ENCODE measurements around the gene SH3BGRL3. TPM values are rescaled to one million over a fixed set of nuclear protein-coding genes. Genes with fewer than 3 reads are reported as not detected.

SH3BGRL3 gene
- total and polyA plus RNA-seq, 2 of the 13 experiments (the other 11 are each of a cell fraction or from before 2014, with no cell fraction given): 11.4 to 12.2 TPM

DNA sequence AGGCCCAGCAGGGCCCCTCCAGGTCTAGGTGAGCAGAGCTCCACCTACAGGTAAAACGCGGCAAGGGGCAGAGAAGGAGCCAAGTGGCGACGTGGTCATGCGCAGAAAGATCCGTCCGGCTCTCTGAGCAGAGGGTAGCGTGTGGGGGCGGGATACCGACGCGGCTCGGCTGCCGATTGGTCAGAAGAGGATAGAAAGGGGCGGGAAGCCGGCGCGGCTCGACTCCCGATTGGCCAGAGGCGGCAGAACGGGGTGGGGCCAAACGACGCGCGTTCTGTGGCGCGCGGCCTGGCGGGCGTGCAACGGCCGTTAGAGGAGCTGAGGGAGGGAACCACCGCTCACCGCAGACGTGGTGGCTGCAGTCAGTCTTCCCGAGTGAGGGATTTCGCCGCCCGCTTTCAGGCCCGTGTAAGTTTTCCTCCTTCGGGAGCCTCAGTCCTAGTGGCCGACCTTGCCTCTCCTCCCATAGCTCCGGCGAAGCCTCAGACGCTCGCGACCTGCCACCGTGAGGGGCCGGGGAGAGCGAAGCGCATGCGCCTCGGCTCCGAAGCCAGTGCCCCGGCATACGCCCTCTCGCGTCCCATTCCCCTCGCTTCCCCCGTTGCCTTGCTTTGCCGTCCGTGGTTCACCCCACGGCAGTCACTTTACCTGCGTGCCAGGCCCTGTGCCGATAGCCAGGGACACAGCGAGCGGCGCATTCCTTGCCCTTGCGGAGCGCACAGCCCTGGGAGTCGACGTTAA, 45.8 kb upstream of the SH3BGRL3 start, which contains the start of gene CEP85 (continued):
- TF ChIP-seq HNRNPLL (IDR thresholded peaks at IDR 0.05; ENCODE audit: low read depth, low read length, poor library complexity, severe bottlenecking) (peak; percentile 82), ZNF577 (CRISPR knock-in tag; IDR thresholded peaks at IDR 0.05; ENCODE audit: borderline replicate concordance, low read depth) (no peak), TBP (CRISPR knock-in tag; IDR thresholded peaks at IDR 0.05) (no peak), ZNF724P (CRISPR knock-in tag; IDR thresholded peaks at IDR 0.05; ENCODE audit: borderline replicate concordance) (peak; percentile 94), ZNF589 (CRISPR knock-in tag; conservative IDR thresholded peaks at IDR 0.05) (0 out of 2 replicates have a peak, but pooled peaks have one; percentile 60), UBTF (CRISPR knock-in tag; IDR thresholded peaks at IDR 0.05) (peak; percentile 78), ZNF709 (CRISPR knock-in tag; IDR thresholded peaks at IDR 0.05) (peak; percentile 85; the same call in 1 of the 2 replicates), REPIN1 (CRISPR knock-in tag; IDR thresholded peaks at IDR 0.05; ENCODE audit: borderline replicate concordance, low read depth) (peak; percentile 50), ELK4 (CRISPR knock-in tag; IDR thresholded peaks at IDR 0.05; ENCODE audit: borderline replicate concordance) (no peak), RBM22 (optimal IDR thresholded peaks at IDR 0.05; ENCODE audit: low read length) (no peak), ZNF792 (CRISPR knock-in tag; IDR thresholded peaks at IDR 0.05) (peak; percentile 26; the same call in 1 of the 2 replicates), ZNF773 (CRISPR knock-in tag; IDR thresholded peaks at IDR 0.05; ENCODE audit: borderline replicate concordance) (no peak), ARID2 (CRISPR knock-in tag; IDR thresholded peaks at IDR 0.05; ENCODE audit: borderline replicate concordance) (0 out of 2 replicates have a peak, but pooled peaks have one; percentile 22), RBM39 (IDR thresholded peaks at IDR 0.05; ENCODE audit: low read depth, low read length, poor library complexity, severe bottlenecking) (peak; percentile 85), MEIS1 (CRISPR knock-in tag; IDR thresholded peaks at IDR 0.05; ENCODE audit: borderline replicate concordance) (peak; percentile 75; the same call in 1 of the 2 replicates), ZBTB34 (CRISPR knock-in tag; IDR thresholded peaks at IDR 0.05) (peak; percentile 22; the same call in 1 of the 2 replicates), POLR2A (IDR thresholded peaks at IDR 0.05; ENCODE audit: insufficient read depth in 1 of 2, low read depth in 2 of 2, low read length in 2 of 2) (peak; percentile 92 to 97), AGO2 (optimal IDR thresholded peaks at IDR 0.05; ENCODE audit: low read depth, low read length) (peak; percentile 64), PAF1 (CRISPR knock-in tag; IDR thresholded peaks at IDR 0.05) (no peak)
- TF ChIP-seq, protein P1, sequence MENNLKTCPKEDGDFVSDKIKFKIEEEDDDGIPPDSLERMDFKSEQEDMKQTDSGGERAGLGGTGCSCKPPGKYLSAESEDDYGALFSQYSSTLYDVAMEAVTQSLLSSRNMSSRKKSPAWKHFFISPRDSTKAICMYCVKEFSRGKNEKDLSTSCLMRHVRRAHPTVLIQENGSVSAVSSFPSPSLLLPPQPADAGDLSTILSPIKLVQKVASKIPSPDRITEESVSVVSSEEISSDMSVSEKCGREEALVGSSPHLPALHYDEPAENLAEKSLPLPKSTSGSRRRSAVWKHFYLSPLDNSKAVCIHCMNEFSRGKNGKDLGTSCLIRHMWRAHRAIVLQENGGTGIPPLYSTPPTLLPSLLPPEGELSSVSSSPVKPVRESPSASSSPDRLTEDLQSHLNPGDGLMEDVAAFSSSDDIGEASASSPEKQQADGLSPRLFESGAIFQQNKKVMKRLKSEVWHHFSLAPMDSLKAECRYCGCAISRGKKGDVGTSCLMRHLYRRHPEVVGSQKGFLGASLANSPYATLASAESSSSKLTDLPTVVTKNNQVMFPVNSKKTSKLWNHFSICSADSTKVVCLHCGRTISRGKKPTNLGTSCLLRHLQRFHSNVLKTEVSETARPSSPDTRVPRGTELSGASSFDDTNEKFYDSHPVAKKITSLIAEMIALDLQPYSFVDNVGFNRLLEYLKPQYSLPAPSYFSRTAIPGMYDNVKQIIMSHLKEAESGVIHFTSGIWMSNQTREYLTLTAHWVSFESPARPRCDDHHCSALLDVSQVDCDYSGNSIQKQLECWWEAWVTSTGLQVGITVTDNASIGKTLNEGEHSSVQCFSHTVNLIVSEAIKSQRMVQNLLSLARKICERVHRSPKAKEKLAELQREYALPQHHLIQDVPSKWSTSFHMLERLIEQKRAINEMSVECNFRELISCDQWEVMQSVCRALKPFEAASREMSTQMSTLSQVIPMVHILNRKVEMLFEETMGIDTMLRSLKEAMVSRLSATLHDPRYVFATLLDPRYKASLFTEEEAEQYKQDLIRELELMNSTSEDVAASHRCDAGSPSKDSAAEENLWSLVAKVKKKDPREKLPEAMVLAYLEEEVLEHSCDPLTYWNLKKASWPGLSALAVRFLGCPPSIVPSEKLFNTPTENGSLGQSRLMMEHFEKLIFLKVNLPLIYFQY (CRISPR knock-in tag; IDR thresholded peaks at IDR 0.05; ENCODE audit: borderline replicate concordance): peak; percentile 31; the same call in 1 of the 2 replicates
